HG03139 (cell line): ENCODE measurements around the gene TAS2R50.
"Not testable (repeated sequence)": the region's sequence is repeated elsewhere in the genome, so short reads cannot be mapped to it uniquely, and the experiment has no call there.

Experiments used
- ATAC-seq: cut with Tn5 transposase; IDR thresholded peaks from one replicate; pipeline ENCODE4 v1.9.1; 2021; ENCODE audit not compliant: unreplicated experiment

TAS2R50 gene, protein sequence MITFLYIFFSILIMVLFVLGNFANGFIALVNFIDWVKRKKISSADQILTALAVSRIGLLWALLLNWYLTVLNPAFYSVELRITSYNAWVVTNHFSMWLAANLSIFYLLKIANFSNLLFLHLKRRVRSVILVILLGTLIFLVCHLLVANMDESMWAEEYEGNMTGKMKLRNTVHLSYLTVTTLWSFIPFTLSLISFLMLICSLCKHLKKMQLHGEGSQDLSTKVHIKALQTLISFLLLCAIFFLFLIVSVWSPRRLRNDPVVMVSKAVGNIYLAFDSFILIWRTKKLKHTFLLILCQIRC

GRCh38 chr12:10986812-10987211 is at the start of gene TAS2R50:
TAS2R50 (minus strand) TSS chr12:10986912; CDS start chr12:10986860, 52 bp downstream.
- ATAC-seq, result no peak

- ATAC-seq, result not testable (repeated sequence)
Observed at GRCh38 chr12:11033959-11034358, 47.2 kb upstream of the TAS2R50 start.

- ATAC-seq, result no peak
Observed at GRCh38 chr12:11031307-11031706, 44.6 kb upstream of the TAS2R50 start, which contains the start of gene TAS2R31. TAS2R31 (minus strand) TSS chr12:11031407; CDS start chr12:11031335, 72 bp downstream.

DNA sequence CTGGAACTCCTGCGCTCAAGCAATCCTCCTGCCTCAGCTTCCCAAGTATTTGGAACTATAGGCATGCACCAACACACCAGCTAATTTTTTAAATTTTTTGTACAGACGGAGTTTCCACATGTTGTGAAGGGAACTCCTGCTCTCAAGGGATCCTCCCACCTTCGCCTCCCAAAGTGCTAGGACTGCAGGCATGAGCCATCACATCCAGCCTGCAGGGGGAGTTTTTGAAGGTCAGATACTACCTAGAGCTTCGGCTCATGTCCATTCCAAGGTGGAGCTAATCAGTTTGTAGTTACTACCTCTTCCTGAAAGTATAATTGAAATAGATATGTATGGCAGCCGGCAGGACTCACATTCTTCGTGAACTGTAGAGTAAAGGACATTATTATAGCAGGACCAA is 39.4 kb upstream of the TAS2R50 start:
- ATAC-seq, result no peak

GRCh38 chr12:11023387-11023786 is 36.7 kb upstream of the TAS2R50 start:
- ATAC-seq, result no peak

DNA sequence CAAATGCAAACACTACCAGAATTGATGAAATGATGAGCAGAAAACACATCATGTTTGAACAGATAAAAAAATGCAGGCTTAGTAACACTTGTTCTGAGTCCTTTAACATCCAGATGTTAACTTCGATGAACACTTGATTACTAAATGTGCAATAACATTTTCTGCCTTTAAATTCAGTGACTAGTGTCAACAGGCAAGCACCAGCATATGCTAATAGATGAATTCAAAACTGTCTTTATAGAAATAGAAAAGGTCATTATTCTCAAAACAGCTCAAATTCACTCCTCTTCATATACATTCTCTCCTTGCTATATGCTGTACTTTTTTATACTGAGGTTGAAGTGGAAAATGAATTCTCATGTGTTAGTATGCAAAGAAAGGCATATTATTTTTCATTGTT is 35.8 kb upstream of the TAS2R50 start, which contains the start of gene TAS2R19:
Gene TAS2R19 (minus strand): TSS at position 101 of the 400 bp plus-strand sequence. CDS start 49 bp downstream, at position 52.
- ATAC-seq, result no peak

GRCh38 chr12:11016937-11017336 is 30.2 kb upstream of the TAS2R50 start:
- ATAC-seq, result no peak

DNA sequence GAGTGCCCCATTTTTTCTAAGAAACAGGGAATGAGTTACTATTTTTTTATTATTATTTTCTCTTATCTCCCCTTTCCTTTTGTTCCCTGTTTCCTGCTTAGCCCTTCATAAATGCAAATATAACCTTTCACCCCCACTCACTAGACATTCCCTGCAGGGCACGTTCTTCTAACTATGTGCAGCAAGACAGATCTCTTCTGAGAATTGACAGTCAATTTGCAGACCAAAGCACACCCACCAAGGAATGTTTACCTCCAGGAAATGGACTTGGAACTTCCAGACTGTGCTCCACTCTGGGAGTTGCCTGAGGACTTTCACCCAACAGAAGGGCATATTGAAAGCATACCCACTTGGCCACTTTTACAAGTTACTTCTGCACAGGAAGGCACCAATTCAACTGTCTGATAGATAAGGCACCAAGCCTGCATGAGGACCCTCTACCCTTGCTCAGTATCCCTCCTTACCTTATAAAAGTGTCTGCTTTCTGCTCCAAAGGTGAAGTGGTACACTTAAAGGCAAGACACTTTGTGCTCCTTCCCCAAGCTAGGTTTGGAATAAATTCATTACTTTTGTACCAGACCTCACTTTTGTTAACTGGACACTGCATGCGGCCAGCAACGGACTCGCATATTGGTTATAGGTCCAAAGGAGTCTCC is 29.2 kb upstream of the TAS2R50 start:
- ATAC-seq, result no peak

- ATAC-seq, result no peak
Observed at GRCh38 chr12:11014234-11014633, 27.5 kb upstream of the TAS2R50 start.

- no peak for ATAC-seq
Observed at GRCh38 chr12:11007608-11008007, 20.9 kb upstream of the TAS2R50 start.

DNA sequence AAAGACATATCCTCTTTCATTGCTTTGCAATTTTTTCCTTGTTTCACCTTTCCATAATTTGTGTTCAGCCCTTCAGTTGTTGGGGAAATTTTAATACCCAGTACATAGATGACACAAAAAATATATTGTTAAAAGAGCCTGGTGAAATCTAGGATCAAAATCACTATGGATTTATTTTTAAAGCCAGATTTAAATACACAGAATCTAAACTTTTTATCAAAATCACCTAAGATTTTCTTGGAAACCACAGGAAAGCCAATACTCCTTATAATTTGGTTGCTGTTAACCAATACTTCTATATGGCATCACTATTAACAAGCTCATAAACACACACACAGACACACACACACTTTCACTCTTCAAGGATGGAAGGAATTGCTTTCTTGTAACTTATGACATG is 11.5 kb upstream of the TAS2R50 start, which contains the start of gene TAS2R20:
Gene TAS2R20 (minus strand): TSS at position 101 of the 400 bp plus-strand sequence. CDS start 429 bp downstream, outside the sequence.
- ATAC-seq, result no peak

DNA sequence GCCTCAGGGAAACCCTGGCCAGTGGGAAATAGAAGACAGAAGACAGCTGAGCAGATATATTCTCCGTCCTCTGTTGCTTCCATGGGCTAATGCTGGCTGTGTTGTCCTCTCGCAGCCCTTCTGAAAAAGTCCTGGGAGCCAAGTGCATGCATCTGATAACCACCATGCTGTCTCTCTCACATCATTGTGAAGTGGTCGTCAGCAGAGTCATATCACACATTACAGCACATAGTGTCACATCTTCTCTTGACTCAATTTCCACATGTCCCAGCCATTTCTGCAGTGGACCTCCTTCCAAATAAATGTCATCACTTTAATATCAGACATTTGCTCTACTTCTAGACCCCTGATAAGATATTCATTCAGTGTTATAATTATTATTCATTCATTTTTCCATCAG is 7.6 kb upstream of the TAS2R50 start:
- no peak for ATAC-seq

GRCh38 chr12:10989107-10989506 is 2.4 kb upstream of the TAS2R50 start:
- no peak for ATAC-seq

DNA sequence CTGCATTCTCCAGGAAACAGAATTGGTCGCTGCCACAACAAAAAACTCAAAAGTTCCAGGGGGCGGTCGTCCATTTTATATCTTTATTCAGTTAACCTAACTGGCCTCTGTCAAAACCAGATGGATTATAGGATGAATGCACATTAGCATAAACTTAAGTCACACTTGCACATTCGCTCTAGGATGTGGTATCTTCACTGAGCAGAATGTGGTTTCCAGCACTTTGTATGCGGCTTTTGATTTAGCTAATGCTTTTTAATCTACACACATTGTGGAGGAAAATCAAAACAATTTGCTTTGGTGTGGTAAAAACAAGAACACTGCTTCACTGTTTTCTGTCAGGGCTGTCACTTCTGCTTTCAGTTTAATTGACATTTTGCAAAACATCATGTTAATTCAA is 4.5 kb downstream of the TAS2R50 start:
- no peak for ATAC-seq

- ATAC-seq, result no peak
Observed at GRCh38 chr12:10974965-10975364, 11.7 kb downstream of the TAS2R50 start.

- no peak for ATAC-seq
Observed at GRCh38 chr12:10968765-10969456, 17.8 kb downstream of the TAS2R50 start.

- no peak for ATAC-seq
Observed at GRCh38 chr12:10967409-10967808, 19.3 kb downstream of the TAS2R50 start.

- no peak for ATAC-seq
Observed at GRCh38 chr12:10966314-10966713, 20.4 kb downstream of the TAS2R50 start.

GRCh38 chr12:10965476-10965875 is 21.2 kb downstream of the TAS2R50 start:
- ATAC-seq, result no peak

- ATAC-seq, result no peak
Observed at GRCh38 chr12:10960211-10960610, 26.5 kb downstream of the TAS2R50 start.

GRCh38 chr12:10959804-10960203 is 26.9 kb downstream of the TAS2R50 start:
- no peak for ATAC-seq

DNA sequence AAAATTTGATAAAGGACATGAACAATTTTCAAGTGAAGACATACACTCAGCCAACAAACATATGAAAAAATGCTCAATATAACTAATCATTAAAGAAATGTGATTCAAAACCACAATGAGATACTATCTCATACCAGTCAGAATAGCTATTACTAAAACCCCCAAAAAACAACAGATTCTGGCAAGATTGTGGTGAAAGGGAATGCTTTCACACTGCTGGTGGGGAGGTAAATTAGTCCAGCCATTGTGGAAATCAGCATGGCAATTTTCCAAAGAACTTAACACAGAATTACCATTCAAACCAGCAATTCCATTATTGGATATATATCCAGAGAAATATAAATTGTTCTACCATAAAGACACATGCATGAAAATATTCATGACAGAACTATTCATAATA is 29.0 kb downstream of the TAS2R50 start:
- ATAC-seq, result no peak
